Endometrium (tissue), 2 donors: ENCODE measurements around the gene FAM13B.
"Not testable (repeated sequence)": the region's sequence is repeated elsewhere in the genome, so short reads cannot be mapped to it uniquely, and the experiment has no call there.

Experiments used
- FAIRE-seq: peaks from 2 replicates; lab custom pipeline; 2012; peaks lifted over from hg19 to GRCh38; lab: Jason Lieb, UNC
- donor health status: control.
- donor health status: control.

The FAM13B gene

GRCh38 chr5:138033907-138034306, 1.0 kb upstream of the FAM13B start:
- no peak for FAIRE-seq

GRCh38 chr5:138033386-138033808, 518 bp upstream of the FAM13B start:
- FAIRE-seq = no peak

- FAIRE-seq = no peak
Measured at GRCh38 chr5:138032028-138032571, 779 bp downstream of the FAM13B start.

GRCh38 chr5:138029944-138030343, 2.9 kb downstream of the FAM13B start:
- FAIRE-seq = no peak

- FAIRE-seq = no peak
Measured at GRCh38 chr5:138029501-138029900, 3.4 kb downstream of the FAM13B start.

- no peak for FAIRE-seq
Measured at GRCh38 chr5:138028971-138029365, 3.9 kb downstream of the FAM13B start.

- FAIRE-seq = not testable (repeated sequence)
Measured at GRCh38 chr5:138028262-138028970, 4.5 kb downstream of the FAM13B start.

- FAIRE-seq = not testable (repeated sequence)
Measured at GRCh38 chr5:138026793-138027192, 6.1 kb downstream of the FAM13B start.

- FAIRE-seq = no peak
Measured at GRCh38 chr5:138025285-138025684, 7.6 kb downstream of the FAM13B start.

GRCh38 chr5:138024117-138024516, 8.8 kb downstream of the FAM13B start:
- FAIRE-seq = no peak

- no peak for FAIRE-seq
Measured at GRCh38 chr5:138022912-138023311, 10.0 kb downstream of the FAM13B start.

GRCh38 chr5:138021771-138022170, 11.1 kb downstream of the FAM13B start:
- FAIRE-seq = no peak

GRCh38 chr5:138018849-138019248, 14.0 kb downstream of the FAM13B start:
- no peak for FAIRE-seq

- FAIRE-seq = no peak
Measured at GRCh38 chr5:138015916-138016315, 17.0 kb downstream of the FAM13B start.

GRCh38 chr5:138011991-138012390, 20.9 kb downstream of the FAM13B start:
- no peak for FAIRE-seq

GRCh38 chr5:138000102-138000723, 32.7 kb downstream of the FAM13B start:
- no peak for FAIRE-seq

GRCh38 chr5:137997726-137998213, 35.1 kb downstream of the FAM13B start:
- no peak for FAIRE-seq

GRCh38 chr5:137995749-137996128, 37.1 kb downstream of the FAM13B start:
- FAIRE-seq = no peak

GRCh38 chr5:137995077-137995748, 37.7 kb downstream of the FAM13B start:
- FAIRE-seq = peak; percentile 31

GRCh38 chr5:137994556-137994955, 38.3 kb downstream of the FAM13B start:
- FAIRE-seq = no peak

GRCh38 chr5:137989419-137989818, 43.5 kb downstream of the FAM13B start:
- FAIRE-seq = no peak

GRCh38 chr5:137975208-137975607, 57.7 kb downstream of the FAM13B start:
- no peak for FAIRE-seq

GRCh38 chr5:137970384-137970783, 62.5 kb downstream of the FAM13B start:
- not testable (repeated sequence) for FAIRE-seq
